ENCODE measurements around the gene PSAP.

PSAP gene

DNA sequence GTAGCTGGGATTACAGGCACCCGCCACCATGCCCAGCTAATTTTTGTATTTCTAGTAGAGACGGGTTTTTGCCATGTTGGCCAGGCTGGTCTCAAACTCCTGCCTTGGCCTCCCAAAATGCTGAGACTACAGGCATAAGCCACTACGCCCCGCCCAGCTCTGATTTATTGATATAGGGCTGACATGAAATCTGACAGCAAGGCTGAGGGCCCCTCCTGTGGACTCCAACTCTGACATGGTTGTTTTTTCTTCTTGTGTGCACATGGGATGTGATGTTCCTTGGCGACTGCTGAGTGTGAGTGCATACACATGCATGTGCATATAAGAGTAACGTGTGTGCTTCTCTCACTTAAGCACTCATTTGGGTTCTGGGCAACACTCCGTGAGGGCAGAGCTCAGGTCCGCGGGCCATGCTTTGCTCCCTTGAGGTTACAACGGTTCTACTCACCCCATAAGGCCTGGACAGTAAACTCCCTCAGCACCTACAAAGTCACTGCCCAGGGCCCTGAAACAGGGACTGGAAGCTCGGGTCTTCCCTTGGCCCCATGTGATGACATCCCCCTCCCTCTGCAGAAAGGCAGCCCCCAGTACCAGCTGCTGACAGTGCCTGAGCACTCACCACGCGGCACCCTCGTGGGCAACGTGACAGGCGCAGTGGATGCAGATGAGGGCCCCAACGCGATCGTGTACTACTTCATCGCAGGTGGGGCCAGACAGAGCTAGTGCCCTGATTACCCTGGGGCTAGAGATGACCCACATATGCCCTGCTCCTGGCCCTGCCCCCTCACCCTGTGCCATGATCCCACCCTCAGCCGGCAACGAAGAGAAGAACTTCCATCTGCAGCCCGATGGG, 44.1 kb downstream of the PSAP start:
- no peak for FAIRE-seq

DNA sequence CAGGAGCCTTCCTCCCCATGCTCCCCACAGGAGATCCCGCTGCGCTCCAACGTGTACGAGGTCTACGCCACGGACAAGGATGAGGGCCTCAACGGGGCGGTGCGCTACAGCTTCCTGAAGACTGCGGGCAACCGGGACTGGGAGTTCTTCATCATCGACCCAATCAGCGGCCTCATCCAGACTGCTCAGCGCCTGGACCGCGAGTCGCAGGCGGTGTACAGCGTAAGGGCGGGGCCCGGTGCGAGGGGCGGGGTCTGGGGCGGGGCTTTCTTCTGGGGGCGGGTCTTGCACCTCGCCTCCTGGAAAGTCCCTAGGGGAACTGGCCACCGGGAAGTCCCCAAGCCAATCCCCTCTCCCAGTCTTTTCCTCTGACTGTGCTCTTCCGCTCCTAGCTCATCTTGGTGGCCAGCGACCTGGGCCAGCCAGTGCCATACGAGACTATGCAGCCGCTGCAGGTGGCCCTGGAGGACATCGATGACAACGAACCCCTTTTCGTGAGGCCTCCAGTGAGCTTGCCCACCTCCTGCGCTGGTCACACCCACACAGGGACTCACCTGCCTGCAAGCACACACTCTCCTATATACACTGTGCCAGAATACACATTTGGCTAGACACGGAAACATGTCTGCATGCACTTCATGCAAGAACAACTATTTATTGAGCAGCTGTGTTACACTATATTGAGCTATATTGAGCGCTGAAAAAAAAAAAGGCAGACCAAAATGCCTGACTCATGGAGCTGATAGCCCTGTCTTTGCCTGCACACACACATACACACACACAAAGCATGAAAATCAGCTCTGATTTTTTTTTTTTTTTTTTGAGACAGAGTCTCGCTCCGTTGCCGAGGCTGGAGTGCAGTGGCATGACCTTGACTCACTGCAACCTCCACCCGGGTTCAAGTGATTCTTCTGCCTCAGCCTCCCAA, 45.0 kb downstream of the PSAP start:
- no peak for FAIRE-seq

DNA sequence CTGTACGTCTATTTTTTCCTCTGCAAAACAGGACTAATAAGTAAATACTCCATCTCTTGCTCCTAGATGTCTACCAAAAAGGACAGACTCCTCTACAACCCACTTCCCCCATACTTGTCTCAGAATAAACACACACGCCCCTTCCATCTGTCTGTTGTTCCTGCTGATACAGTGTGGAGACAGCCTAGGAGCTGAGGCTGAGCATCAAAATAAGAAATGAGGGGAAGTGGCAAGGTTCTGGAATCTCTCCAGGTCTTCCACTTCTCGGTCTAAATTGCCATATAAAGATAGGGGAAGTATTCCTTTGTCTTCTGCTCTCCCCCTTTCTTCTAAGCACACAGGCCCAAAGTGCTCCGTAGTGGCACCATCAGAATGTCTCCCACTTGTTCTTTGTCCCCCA, 47.0 kb downstream of the PSAP start:
- FAIRE-seq: no peak

DNA sequence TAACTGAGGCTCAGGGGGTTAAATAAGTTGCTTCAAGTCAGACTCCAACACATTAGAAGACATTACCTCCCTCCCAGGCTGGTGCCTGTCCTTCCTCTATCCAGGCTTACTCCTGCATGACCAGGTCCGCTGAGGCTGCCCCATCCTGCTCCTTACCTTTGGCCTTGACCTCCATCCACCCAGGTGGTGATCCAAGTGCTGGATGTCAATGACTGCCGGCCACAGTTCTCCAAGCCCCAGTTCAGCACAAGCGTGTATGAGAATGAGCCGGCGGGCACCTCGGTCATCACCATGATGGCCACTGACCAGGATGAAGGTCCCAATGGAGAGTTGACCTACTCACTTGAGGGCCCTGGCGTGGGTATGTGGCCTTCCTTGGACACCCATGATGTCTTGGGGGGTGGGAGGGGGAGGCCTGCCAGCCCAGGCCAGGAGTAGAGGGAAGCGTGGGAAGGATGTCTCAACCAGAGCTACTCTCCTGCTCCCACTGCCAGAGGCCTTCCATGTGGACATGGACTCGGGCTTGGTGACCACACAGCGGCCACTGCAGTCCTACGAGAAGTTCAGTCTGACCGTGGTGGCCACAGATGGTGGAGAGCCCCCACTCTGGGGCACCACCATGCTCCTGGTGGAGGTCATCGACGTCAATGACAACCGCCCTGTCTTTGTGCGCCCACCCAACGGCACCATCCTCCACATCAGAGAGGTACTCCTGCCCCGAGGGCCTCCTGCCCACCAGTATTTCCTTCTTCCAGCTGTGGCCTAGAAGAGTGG, 48.1 kb downstream of the PSAP start:
- no peak for FAIRE-seq

DNA sequence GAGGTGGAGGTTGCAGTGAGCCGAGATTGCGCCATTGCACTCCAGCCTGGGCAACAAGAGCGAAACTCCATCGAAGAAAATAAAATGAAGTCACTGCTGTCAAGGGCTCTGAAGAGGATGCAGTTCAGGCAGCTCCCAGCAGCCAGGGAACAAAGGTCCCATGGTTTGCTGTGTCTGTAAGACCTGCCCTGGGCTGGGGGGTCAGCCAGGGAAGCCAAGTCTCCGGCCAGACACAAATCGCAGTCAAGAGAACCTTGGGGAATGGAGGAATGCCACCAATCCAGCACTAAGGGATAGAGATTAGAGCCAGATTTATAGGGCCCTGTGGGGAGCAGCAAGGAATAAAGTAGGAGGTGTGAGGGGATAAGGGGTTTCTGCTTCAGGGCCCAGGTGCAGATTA, 48.8 kb downstream of the PSAP start:
- no peak for FAIRE-seq

DNA sequence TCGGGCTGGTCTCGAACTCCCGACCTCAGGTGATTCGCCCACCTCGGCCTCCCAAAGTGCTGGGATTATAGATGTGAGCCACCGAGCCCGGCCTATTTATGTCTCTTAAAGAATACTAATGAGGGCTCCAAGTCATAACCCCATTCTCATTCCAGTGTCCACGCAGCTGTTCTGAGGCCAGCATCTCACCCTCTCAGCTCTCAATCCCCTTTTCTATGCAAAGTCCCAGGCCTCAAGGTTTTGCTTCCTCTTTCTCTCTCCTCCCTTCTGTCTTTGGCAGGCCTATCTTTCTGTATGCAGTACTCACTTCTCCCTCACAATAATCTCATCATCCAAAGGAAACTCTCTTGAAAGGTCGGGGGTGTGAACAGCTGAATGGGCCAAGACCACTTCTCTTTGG, 49.7 kb downstream of the PSAP start:
- no peak for FAIRE-seq

DNA sequence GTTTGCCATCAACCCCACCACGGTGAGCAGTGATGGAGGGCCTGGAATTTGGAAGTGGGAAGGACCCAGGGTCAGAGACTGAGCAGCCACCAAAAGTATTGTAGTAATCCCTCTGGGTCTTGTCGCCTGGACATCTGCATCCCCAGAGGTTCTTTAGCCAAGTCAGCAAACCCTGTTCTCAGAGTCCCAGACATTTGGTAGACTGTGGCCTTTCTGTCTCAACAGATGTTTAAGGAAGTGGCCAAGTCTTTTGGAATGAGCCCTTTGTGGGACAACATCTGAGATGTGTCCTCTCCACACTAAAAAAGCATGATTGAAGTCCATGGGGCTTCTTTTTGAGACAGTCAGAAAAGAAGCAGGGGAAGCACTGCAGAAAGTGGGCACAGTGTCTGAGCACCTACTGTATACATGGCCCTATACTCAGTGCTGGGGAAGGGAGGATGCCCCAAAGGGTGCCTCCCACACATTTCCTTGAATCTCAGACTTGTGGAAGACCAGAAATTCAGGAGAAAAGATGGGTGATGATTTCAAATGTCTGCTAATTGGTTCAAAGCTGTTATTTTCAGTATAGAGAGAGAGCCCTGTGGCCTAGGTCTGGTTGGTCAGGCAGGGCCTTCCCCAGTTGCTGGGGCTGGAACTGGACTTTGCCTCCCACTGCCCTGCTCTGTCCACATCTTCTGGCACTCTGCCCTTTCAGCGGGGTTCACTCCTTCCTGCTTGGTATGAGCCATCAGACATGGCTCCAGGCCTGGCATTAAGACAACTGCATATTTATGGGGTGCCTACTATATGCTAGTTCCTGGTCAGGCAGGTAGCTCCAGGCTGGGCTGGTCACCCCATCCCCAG, 51.2 kb downstream of the PSAP start:
- FAIRE-seq: no peak

DNA sequence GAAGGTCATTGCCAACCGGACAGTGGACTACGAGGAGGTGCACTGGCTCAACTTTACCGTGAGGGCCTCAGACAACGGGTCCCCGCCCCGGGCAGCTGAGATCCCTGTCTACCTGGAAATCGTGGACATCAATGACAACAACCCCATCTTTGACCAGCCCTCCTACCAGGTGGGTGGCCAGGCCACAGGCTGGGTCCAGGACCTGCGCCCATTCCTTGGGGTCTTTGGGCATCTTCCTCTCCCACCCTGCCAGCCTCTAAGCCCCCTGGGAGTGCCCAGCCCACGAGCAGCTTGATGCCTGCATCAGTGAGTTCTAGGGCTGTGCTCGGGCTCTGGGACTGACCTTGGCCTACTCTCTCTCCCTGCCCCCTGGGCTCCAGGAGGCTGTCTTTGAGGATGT, 51.9 kb downstream of the PSAP start:
- FAIRE-seq: no peak

DNA sequence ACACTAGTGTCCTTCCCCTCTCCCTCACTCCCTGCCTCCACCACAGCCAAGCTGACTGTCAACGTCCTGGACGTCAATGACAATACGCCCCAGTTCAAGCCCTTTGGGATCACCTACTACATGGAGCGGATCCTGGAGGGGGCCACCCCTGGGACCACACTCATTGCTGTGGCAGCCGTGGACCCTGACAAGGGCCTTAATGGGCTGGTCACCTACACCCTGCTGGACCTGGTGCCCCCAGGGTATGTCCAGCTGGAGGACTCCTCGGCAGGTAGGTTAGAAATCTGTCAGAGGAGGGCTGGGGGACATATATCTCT, 52.8 kb downstream of the PSAP start:
- FAIRE-seq: no peak

DNA sequence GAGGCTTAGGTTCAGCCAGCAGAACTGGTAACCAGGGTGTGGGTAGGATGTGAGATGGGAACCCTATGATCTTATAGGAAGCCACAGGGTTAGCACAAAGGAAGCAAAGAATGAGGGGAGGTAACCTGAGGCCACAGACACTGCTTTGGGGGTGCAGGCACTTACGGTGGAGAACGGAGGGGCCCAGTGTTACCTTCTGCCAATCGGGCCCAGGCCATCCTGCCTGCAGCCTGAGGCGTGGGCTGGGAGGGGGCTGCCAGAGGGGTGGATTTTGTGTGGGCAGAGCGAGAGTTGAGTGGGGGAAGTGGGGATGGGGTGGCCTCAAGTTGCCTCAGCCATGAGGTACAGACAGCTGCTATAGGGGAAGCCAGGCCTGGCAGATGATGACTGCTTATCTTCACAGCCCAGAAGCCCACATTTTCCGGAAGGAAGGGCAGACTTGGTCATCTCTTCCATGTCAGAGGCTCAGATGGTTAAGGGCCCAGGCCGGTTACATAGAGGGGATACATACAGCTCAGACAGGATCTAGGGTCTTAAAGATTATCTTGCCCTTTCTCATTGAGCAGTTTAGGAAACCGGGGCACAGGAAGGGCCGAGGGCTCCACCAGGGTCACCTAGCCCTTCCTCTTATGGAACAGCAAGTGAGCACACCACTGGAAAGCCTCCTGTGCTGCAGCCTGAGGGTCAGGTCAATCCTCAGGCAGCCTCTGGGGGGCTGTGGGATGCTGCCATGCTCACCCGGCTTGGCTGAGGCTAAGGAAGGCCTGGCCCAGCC, 53.3 kb downstream of the PSAP start:
- no peak for FAIRE-seq

DNA sequence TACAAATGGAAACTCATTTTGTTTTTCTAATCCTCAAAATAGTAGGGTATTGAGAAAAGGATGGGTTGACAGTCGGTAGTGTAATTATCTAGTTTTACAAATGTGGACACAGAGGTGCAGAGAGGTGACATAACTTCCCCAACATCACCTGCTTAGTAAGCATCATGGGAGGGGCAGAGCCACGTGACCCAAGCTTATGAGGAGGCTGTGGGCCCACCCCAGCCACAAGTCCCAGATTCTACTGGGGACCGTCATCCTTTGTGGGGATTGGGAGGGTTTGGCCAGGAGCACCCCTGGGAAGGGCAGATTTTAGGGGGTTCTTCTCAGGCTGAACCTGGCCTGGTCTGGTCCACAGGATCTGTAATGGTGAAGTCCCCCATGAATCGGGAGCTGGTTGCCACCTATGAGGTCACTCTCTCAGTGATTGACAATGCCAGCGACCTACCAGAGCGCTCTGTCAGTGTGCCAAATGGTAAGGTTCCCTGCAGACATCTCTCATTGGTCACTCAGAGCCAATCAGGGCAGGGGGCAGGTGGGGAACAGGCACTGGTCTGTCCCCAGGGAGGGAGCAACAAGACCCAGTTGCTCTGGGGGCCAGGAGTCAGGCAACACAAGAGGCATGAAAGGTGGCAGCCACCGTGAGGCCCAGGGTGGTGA, 54.2 kb downstream of the PSAP start:
- no peak for FAIRE-seq

DNA sequence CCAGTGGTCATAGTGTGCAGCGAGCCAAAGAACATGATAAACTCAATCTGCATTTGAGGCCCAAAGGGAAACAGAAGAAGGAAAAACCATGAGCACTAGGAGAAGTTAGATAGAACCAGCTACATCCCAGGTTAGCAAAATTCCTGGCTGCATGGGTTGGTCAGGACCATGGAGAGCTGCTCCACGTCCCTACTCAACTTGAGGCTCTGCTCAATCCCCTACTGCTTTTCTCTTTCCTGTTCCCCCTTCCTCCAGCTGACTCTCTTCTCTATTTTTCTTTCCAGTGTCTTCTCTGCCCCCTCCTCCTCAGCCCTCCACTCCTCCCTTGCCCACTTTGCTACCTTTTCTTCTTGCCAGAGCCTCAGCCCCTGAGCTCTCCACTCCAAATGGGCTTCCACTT, 55.8 kb downstream of the PSAP start:
- FAIRE-seq: no peak

DNA sequence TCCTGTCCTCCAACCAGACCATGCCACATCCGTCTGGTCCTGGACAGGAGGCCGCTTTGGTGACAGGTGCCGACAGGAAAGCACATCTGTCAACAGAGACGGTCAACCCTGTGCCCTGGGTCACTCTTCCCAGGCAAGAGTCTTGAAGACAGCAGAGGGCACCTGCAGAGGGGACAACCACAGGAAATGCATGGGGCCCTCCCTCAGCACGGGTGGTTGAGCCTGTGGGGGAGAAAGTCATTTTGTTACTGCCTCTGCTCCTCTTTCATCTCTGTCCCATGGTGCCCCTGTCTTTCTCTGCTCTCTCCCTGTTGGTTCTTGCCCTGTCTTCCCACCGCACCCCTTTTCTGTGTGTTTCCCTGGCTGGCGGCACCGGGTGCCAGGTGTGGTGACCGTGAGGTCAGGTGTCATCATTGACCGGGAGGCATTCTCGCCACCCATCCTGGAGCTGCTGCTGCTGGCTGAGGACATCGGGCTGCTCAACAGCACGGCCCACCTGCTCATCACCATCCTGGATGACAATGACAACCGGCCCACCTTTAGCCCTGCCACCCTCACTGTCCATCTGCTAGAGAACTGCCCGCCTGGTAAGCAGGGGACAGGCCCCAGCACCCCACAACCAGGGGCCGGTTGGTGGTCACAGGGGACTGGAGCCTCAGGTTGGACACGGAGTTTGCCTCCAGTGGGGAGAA, 60.2 kb downstream of the PSAP start:
- no peak for FAIRE-seq

DNA sequence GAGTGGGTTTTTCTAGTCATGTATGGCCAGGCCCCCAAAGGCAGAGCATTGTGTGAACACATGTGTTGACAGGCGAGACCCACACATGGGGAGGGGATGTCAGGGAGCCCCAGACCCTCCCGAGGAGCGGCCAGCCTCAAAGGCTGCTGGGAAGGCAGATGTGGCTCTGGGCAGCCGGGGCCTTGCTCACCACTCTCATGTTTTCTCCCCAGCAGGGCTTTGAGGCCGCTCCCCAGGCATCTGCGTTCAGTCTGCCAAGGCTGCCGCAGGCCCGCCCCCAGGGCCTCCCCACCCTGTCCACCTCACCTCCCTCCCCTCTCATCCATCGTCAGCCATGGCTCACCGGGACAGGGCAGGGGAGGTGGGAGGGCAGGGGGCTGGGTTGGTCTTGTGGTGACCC, 61.2 kb downstream of the PSAP start:
- FAIRE-seq: no peak

DNA sequence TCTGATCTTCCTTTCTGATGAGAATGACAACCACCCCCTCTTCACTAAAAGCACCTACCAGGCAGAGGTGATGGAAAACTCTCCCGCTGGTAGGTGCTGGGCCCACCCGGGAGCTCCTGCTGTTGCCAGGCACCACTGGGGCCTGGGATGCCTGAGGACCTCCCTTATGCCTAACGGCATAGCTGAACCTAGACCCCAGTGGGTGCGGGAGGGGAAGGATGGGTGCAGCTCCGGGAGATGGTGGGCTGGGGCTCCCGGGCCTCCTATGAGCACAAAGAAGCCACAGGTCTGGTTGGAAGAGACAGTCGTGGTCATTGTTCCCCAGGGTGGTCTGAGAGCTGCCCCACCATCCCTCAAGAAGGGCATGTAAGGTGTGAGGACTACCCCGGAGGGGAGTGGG, 62.1 kb downstream of the PSAP start:
- FAIRE-seq: no peak

DNA sequence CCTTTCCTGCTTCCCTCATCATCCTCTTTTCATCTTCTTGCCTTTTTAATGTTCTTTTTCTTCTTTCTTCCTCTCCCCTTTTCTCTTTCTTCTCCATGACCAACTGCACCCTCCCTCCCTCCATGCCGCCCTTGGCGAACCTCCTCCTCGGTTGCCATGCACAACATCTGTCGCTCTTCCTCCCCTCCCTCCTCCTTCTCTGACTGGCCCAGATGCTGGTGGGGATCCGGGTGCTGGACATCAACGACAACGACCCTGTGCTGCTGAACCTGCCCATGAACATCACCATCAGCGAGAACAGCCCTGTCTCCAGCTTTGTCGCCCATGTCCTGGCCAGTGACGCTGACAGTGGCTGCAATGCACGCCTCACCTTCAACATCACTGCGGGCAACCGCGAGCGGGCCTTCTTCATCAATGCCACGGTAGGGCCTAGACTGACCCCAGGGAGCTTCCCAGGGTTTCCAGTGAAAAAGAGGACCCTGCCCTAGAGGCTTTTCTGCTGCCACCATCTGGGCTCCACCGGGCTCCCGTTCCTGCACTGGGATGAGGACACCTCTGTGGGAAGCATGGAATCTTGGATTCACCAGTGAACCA, 66.3 kb downstream of the PSAP start:
- FAIRE-seq: no peak

DNA sequence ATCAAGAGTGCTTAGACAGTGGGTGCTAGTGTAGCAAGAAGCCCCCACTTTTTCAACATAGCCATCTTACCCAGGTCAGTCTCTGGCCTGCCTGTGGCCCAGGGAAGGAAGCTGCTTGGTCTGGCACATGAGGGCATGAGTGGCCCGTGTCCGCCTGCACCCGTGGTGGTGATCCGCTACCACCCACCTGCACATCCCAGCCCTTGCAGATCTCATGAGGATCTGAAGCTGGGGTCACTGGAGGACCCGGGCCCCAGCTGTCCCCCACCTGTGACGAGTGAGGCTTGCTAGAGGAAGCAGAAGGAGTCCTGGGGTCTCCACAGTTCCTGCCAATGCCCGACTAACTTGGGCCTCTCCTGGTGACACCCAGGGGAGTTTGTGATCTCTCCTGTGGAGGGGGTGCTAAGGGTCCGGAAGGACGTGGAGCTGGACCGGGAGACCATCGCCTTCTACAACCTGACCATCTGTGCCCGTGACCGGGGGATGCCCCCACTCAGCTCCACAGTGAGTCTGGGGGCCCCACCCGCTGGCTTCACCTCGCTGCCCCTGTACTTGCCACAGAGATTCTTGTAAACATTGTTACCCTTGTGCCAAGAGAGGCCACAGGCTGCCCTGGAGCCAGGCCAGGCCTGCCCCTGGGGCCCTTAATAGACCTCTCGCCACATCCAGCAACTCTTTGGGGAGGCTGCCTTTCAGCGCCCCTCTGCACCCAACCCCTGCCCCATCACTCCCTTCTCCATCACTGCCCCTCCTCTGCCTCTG, 67.0 kb downstream of the PSAP start:
- FAIRE-seq: no peak

DNA sequence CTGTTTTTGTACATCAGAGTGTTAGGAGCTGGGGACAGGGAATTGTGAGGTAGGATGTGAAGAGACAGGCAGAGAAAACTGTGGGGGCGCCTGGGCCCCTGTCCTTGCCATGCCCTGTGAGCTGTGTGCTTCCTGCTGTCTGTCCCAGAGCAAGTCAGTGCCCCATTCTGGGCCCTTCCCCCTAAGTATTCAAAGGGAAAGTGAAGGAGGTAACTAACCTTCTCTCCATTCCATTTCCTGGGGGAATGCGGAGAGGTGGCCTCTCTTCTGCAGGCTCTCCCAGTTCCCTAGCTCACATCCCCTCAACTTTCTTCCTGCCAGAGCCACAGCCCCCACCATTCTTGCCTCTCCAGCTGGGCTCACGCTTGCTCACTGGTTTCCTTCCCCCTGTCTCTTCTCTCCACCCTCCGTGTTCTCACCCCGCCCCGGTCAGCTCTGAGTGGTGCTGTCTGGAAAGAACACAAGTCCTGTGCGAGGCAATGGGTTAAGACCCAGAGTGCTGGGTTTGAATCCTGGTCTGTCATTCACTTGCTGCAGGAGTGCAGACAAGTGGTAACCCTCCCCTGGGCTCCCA, 68.0 kb downstream of the PSAP start:
- no peak for FAIRE-seq
